HG03064 (cell line): ENCODE data around the gene EOMES.
"Not testable (repeated sequence)": the region's sequence is repeated elsewhere in the genome, so short reads cannot be mapped to it uniquely, and the experiment has no call there.

Experiments
- ATAC-seq: cut with Tn5 transposase; IDR thresholded peaks from one replicate; pipeline ENCODE4 v1.9.1; 2021; ENCODE audit warnings: low read depth; ENCODE audit not compliant: unreplicated experiment

EOMES gene

DNA sequence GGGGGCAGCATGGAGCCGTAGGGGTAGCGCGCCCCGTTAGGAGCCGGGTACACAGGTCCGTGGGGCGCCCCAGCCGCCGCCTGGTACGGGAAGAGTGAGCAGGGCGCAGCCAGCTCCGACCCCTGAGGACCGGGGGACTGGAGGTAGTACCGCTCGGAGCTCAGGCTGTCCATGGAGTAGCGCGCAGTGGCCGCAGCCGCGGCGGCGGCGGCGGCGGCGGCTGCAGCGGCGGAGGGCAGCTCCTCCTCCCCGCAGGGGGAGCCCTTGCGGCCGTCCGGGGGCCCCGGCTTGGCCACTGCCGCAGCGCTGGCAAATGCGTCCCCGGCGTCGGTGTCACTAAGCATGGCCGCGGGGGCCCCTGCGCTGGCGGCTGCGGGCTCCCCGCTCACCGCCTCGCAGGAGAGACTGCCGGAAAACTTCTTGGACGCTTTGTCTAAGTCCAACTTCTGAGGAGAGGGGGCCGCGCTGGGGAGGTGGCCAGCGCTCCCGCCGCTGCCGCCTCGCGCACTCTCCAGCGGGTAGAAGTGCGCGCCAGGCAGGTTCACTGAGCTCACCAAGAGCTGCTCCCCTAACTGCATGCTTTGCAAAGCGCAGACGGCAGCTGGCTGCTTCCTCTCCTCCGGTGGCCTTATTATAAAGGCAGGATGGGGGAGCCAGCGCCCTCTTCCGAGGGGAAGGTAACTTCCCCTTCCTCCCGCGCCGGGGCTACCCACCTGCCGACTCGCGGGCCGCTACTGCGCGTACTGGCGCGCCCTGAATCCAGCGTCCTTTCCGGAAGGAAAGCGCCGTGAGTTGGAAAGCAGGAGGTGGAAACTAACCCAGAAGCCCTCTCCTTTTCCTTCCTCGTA, at the start of gene EOMES:
EOMES (minus strand) TSS at position 607 of the 848 bp plus-strand sequence; CDS start at position 578, 29 bp downstream.
- peak; percentile 63 for ATAC-seq

DNA sequence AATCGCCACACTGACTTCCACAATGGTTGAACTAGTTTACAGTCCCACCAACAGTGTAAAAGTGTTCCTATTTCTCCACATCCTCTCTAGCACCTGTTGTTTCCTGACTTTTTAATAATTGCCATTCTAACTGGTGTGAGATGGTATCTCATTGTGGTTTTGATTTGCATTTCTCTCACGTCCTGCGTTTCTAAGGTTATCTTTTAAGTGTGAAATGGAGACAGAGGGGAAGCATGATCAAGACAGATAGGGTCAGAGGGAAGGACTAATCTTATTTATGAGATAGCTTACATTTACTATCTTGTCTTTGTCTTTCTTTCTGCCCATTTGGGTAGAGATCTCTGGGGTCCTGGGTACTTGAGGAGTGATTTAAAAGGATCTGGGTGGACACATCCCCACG, 48.3 kb upstream of the EOMES start:
- not testable (repeated sequence) for ATAC-seq

DNA sequence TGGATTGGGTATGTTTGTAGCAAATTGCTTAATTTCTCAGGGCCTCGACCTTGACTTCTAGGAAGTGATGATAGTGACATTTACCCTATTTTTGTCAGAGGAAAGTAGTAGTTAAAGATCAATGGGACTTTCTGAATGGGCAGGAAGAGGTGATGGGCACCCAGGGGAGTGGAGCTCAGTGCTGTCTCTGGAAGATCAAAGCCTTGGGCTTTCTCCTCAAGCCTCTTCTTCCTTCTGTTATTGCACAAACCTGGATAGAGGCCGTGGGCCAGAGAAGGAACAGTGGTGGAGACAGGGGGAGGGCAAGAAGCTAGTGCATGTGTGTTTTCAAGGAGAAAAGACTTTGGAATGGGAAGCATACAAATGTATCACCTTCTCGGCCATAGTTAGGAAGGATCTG, 44.9 kb upstream of the EOMES start:
- ATAC-seq: no peak

DNA sequence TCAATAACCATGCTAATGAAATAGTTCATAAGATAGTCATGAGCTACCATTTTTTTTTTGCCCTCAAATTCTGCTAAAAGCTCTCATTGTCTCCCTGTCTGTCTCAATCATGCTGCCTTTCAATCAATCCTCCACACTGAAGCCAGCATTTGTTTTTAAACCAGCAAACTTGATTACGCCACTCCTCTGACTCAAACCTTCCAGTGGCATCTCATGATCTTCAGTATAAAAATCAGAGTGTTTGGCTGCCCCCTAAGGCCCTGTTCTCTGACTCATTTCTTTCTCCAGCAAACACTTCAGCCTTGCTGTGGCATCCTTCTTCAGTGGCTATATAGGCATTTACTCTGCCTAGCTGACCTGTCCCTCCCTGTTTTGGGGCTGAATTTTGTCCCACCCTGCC, 36.0 kb upstream of the EOMES start:
- ATAC-seq: no peak

DNA sequence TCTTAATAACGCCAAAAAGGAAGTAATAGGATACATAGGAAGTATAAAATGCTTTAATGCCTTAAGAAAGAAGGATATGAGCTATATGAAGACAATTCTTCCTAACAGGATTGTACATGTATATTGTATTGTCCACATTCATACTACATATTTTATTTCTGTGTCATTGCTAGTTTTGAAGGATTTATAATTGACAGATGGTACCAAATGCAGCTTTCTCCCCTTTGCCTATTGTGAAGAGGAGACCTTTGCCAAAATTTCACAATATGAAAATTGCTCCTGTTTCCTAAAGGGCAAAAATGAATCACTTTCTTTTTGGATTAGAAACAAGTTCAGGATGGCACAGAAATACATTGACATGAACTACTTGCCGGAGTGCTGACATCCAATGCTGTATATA, 34.8 kb upstream of the EOMES start:
- ATAC-seq: no peak

DNA sequence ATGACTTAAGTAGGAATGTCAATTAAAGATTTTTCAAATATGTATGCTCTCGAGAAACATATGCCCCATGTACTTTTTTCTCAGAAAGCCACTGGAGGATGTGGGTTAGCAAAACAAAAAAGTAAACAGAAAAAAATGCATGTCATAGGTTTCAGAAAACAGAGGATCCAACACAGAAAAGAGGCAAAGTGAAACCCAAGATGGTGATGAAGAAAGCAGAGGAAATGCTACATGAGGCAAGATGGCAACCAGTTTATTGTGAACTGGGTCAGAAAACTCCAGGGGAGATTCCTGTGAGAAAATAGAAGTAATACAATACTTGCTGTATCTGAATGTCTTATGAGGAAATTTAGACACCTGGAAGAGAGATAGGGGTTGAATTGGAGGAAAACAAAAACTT, 30.8 kb upstream of the EOMES start:
- ATAC-seq: no peak

DNA sequence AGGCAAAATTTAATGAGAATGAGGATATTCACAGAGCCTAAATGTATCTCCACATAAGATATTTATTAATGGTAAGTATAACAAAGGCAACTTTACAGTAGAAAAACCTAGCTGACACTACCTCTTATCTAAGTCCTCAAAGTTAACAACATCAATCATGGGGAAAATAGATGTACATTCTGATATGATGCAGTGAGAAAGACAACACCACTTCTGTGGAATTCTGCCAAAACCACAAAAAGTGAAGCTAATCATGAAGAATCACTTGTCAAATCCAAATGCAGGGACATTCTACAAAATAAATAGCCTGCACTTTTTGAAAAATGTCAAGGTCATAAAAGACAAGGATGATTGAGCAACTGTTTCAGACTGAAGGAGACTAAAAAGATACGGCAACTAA, 27.5 kb upstream of the EOMES start:
- no peak for ATAC-seq

DNA sequence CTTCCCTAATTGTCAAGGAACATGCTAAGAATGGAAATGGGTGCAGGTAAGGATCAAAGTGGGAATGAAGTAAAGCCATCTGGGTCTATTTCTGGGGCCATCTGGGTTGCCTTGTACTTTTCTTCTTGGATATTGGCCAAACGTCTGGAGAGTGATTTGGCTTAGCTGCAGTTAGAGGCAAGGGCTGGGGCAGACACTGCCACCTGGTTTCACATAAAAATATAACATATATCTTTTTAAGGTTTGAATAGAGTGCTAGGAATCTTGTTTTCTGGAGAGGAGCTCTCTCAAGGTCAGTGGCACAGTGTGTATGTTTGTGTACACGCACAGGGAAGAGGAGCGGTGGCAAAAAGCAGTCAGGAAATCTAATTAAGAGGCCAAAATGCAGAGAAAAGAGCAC, 24.7 kb upstream of the EOMES start:
- no peak for ATAC-seq

DNA sequence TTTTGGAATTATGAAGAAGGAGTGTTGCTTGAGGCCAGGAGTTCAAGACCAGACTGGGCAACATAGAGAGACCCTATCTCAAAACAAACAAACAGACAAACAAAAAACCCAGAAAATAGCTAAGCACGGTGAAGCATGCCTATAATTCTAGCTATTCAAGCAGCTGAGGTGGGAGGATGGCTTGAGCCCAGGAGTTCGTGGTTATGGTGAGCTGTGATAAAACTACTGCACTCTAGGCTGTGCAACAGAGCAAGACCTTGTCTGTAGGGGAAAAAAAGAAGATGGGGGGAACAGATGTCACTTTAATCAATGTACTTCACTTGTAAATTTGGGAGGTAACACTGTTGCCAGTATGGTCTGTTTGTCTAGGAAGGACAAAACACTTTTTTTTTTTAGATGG, 18.7 kb upstream of the EOMES start:
- ATAC-seq: no peak

DNA sequence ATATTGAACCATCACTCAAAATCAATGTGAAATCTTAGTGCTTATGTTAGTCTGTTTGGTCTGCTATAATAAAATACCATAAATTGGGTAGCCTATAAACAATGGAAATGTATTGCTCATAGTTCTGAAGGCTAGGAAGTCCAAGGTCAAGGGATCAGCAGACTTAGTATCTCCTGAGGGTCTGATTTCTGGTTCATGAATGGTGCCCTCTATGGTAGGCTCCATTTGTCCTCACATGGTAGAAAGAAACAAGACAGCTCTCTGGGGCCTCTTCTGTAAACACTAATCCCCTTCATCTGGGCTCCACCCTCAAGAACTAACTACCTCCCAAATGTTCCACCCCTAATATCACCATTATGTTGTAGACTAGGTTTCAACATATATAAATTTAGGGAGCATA, 15.0 kb upstream of the EOMES start:
- ATAC-seq: no peak

DNA sequence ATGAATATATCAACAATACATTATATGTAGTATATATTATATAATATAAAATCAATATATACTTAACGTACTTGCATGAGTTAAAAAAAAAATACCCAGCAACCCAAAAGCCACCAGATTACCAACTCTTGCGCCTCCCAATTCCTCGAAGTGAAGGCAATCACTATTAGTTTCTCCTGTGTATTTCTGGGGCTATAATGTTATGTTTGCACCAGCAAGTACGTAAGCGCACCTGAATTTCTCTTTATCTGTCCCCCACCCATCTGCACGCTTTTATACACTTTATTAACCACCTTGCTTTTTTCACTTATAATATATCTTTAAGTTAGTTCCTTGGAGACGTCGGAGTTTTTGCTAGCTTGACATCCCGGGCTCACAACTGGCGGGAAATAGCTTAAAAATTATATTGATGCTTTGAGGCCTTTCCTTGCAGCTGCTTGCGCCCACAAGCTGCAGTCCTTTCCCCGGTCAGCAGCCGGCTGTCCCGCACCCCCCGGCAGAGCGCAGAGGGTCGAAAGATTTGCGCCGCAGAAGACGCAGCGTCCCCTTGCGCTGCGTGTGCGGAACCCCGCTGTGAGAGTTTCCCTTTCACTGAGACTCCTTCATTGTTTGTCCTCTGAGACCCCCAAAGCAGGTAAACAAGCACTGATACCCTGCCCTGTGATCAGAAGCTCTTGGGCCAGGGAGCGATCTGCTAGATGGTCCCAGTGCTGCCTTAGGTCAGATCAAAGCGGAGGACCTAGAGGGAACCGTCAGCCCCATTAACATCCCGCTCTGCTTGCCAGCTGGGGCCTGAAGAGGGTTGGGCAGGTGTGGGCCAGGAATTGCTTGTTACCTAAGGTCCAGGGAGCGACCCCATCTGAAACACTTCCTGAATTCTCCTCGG, 8.9 kb upstream of the EOMES start:
- no peak for ATAC-seq

DNA sequence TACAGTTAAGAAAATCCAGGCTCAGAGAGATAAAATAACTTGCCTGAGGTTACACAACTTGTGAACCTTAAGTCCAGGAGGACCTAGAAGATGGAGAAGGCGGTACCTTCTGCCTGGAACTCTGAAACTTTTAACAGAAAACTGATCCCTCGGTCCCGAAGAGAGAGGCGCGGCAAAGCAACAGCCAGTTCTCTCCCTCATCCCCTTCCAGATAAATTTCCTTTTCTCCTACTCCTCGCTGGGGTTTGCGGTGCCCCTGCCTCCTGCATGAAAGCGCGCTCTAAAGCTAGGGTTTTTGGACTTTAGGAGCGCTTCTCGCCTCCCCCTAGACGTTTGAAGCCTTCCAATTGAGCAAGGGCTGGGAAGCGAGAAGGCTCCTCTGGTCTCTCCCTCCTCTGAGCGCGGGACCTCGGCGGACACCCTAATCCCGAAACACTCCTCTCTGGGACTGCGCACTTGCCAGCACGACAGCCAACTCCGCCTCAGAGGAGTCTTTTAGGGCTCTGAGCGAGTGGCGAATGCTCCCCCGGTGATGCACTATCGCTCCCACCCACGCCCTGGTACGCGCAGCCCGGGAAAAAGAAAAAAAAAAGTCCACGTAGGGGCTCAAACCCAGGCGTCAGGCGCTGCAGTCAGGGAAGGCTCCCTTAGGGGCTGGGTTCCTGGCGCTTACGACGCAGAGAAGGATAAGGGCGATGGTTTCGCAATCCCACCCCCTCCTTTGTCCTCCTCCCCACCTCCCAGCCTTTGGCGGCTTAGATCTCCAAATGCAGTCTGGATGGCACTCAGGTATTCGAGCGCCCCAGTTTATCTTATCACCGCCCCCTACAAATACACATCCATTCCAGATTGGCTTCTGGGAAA, 7.9 kb upstream of the EOMES start:
- ATAC-seq: no peak

DNA sequence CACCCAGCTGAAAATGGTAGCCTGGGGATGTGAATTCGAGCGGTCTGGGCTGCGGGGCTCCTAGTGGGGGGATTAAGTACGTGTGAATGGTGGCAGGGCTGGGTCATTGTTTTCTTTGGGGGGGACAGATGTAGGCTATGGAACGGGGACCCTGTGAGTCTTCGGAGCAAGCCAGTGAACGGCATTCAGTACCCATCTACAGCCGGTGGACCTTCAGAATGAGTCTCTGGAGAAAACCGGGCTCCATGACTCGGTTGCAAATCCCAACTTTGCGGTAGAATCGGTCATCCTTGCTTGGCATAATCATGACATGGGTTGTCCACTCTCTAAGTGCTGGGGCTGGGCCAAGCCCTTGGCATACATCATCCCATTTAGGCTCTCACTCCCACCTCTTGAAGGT, 7.2 kb upstream of the EOMES start:
- no peak for ATAC-seq

DNA sequence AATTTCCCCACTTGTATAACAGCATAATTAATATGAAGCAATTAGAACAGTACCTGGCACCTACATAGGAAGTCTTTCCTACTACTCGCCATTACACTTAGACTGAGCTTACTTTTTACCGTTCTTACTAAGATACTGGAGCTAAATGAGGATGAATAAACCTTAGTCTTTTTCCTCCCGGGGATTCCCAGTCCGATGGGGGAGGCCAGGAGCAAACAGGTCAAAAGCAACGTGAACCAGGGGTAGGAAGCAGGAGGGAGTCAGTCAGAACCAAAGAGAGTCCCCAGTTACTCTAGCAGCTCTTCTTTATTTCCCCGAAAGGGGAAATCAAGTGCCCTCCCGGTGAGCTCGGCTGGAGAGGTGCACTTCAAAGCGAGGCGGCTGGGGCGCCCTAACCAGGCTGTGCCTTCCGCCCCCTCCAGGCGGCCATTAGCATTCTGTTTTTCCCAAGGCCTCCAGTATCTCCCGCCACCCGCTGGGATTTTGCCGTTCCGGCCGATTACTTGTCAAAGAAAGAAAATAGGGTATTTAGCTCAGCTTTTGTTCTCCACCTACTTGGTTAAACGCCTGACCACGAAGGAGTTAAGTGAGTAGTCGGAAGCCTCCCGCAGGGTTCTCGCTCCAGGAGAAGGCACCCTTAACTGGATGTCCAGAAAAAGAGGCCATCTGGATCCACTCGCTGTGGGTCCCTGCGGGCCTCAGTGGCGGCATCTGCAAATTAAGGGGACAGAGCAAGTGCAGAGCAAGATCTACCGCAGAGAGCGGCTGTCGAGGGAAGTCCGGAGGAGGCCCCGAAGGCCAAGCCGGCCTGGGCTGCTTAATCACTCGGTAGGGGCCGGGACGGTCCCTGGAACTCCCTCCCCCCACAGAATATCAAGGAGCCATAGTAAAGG, 6.3 kb upstream of the EOMES start:
- no peak for ATAC-seq

DNA sequence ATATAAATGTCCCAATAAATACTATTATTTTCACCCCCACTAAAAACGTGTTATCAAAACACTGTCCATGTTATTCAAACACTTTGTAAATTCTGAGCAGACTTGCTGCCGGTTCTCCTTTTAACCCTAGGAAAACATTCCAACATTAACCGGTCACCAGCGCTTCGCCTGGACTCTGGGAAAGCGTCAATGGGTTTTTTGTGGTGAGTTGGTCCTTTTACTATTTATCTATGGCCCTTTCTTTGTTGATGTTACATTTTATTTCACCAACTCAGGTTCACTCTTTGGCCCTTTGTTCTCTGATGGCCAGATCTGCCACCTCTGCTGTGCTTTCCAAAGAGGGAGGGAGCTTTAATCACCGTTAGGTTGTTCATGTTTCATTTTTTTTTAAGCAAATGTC, 4.1 kb upstream of the EOMES start:
- no peak for ATAC-seq

DNA sequence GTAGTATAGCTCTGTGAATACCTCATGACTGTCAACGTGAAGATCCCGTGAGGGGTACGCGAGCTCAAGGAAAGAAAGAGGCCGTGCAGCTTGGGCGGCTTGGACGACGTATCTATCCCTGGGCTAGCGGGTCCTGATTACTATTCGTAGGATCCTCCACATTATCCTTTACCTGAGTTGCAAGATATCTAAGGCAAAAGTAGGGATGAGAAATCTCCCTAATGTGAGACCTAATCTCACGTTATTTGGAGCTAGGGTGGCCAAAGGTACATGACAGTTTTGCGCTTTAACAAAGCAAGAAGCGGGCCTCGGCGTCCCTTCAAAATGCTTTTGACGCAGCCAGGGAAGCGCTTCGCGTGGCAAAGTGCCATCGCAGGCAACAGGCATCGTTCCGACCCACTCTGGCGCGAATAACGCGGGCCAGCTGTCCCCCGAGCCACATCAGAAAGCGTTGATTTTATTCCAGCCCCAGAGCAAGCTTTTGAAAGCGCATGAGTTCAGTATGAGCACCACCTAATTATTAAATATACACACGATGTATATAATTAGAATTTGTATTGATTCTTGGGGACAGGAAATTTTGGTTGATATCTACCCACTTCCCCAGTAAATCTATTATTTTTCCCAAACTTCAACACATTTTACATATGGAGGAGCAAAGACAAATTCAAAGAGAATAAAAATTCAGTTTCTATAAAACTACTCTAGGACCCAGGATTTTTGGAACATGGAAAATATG, 2.5 kb upstream of the EOMES start:
- ATAC-seq: no peak

DNA sequence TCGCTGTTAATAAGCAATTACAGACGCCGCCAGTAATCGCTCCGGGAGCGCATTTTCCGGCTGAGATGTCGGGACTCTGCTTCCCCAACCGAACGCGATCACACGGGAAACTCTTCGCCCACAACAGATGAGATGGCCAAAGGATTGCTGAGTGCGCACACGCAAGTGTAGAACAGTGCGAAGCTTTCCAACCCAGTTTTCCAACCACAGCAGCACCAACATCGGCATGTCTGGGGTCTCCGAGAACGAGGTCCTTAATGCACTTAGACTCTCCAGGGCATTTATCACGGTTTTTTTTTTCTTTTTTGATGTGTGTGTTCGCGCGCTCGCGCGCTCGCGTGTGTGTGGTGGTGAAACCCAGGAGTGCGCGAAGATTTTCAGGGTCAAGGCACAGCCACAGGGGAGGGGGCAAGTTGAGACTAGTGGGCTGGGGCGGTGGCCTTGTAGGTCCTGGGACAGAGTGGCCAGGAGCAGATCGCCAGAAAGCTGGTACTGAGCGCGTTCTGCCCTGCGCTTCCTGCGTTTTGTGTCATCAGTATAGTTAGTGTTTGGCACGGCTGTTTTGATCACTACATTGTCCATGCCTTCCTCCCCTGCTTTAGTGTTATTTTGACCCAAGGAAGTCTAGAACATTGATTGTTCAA, 1.8 kb upstream of the EOMES start:
- no peak for ATAC-seq

DNA sequence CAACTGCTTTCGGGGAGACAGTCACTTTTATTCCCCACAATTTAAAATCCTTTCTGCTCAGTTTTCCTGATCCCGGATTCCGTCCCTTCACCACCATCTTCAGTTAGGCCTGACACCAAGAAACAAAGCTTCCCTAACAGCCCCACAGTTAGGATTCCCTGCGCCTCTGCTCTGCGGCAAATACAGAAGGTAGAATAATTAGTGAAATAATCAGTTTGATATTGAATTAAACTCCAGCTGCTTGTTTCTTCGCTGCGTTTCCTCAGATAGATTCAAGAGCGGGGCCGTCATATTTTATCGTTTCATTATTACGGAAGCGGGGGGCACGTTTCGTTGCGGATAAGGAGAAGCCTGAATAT, 1.3 kb upstream of the EOMES start:
- ATAC-seq: no peak

DNA sequence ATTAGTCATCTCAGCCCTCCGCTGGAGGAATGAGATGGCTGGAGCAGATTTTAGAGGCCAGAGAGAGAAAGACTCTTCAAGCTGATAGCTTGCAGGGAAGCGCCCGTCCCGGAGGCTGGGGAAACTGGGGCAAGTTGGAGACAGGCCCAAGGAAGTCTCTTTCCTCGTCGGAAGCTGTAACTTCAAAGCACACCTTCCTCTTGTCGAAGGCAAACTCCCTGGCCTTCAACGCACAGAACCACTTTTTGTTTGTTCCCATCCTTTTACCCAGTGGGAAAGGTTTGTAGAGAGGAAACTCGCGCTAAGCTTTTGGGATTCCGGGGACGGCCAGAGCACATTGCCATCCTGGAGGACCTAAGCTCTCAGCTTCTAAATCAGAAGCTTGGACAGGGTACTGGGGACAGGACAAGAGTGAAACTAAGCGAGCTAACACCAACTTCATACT, 900 bp upstream of the EOMES start:
- ATAC-seq: no peak
